GM23338 (cell line): Measurements from ENCODE around the gene FRMD3. TPM values are rescaled to one million over a fixed set of nuclear protein-coding genes. Genes with fewer than 3 reads are reported as not detected.

Experiments
- ATAC-seq: fragments of 200-7000 bp; cut with Tn5 transposase; 3 replicates; pipeline ENCODE4 v1.9.1; 2020
- DNase-seq: peaks from one replicate; pipeline ENCODE4 v3.0.0-alpha.2; 2015; ENCODE audit warnings: low spot score
- H2AFZ ChIP-seq: fragments of 200-600 bp; sonication (generic); 2 replicates; pipeline ENCODE4 v1.8.0; 2016; ENCODE audit warnings: antibody characterized with exemption, mild to moderate bottlenecking, moderate library complexity
- H3F3A ChIP-seq: fragments of 200-600 bp; sonication (generic); replicated peaks from 2 replicates; pipeline ENCODE4 v1.8.0; 2017; ENCODE audit warnings: antibody characterized with exemption, mixed run types, low read depth
- H3K27ac ChIP-seq: fragments of 200-600 bp; sonication (generic); 2 replicates; pipeline ENCODE4 v1.6.1; 2016; ENCODE audit warnings: low read depth
- H3K27me3 ChIP-seq: fragments of 200-600 bp; sonication (generic); 2 replicates; pipeline ENCODE4 v1.8.0; 2016; ENCODE audit warnings: mild to moderate bottlenecking, mixed run types, moderate library complexity; ENCODE audit not compliant: insufficient read depth
- H3K36me3 ChIP-seq: fragments of 200-600 bp; sonication (generic); 2 replicates; pipeline ENCODE4 v1.8.0; 2016; ENCODE audit warnings: mild to moderate bottlenecking; ENCODE audit not compliant: insufficient read depth
- H3K4me1 ChIP-seq: fragments of 200-600 bp; sonication (generic); 2 replicates; pipeline ENCODE4 v1.8.0; 2016; ENCODE audit warnings: mild to moderate bottlenecking, moderate library complexity; ENCODE audit not compliant: insufficient read depth
- H3K4me2 ChIP-seq: fragments of 200-600 bp; sonication (generic); 2 replicates; pipeline ENCODE4 v1.7.1; 2017; ENCODE audit warnings: mixed run types
- H3K4me3 ChIP-seq: fragments of 200-600 bp; sonication (generic); 2 replicates; pipeline ENCODE4 v1.6.1; 2016; ENCODE audit warnings: mixed run types
- H3K79me2 ChIP-seq: fragments of 200-600 bp; sonication (generic); replicated peaks from 2 replicates; pipeline ENCODE4 v1.8.0; 2017; ENCODE audit warnings: mild to moderate bottlenecking; ENCODE audit not compliant: insufficient read depth
- H3K9me2 ChIP-seq: fragments of 200-600 bp; sonication (generic); 2 replicates; pipeline ENCODE4 v1.8.0; 2017; ENCODE audit not compliant: insufficient read depth
- H4K20me1 ChIP-seq: fragments of 200-600 bp; sonication (generic); replicated peaks from 2 replicates; pipeline ENCODE4 v1.8.0; 2017; ENCODE audit warnings: mild to moderate bottlenecking; ENCODE audit not compliant: insufficient read depth
- H3K27ac Mint-ChIP-seq: 2 replicates; pipeline ENCODE4 v1.8.0; 2020; ENCODE audit warnings: inconsistent platforms, mild to moderate bottlenecking, moderate library complexity, mixed read lengths
- H3K27me3 Mint-ChIP-seq: 3 replicates; pipeline ENCODE4 v1.8.0; 2022; ENCODE audit warnings: low read depth, mild to moderate bottlenecking, moderate library complexity, mixed read lengths, inconsistent platforms; ENCODE audit not compliant: insufficient read depth, poor library complexity
- H3K36me3 Mint-ChIP-seq: 3 replicates; pipeline ENCODE4 v1.8.0; 2021; ENCODE audit warnings: low read depth, mild to moderate bottlenecking, inconsistent platforms, moderate library complexity, mixed read lengths
- H3K4me1 Mint-ChIP-seq: 3 replicates; pipeline ENCODE4 v1.8.0; 2020; ENCODE audit warnings: mild to moderate bottlenecking, inconsistent platforms, mixed read lengths
- H3K4me3 Mint-ChIP-seq: 3 replicates; pipeline ENCODE4 v1.8.0; 2021; ENCODE audit warnings: moderate library complexity, mild to moderate bottlenecking, inconsistent platforms, mixed read lengths
- H3K9me3 Mint-ChIP-seq: 3 replicates; pipeline ENCODE4 v1.8.0; 2020; ENCODE audit warnings: moderate library complexity, mild to moderate bottlenecking, inconsistent platforms, mixed read lengths
- EZH2 ChIP-seq: fragments of 200-600 bp; sonication (generic); IDR thresholded peaks from one replicate; pipeline ENCODE4 v1.8.0; 2017; ENCODE audit warnings: antibody characterized with exemption, mild to moderate bottlenecking, low read depth; ENCODE audit not compliant: unreplicated experiment
- NANOG ChIP-seq: IDR thresholded peaks from 2 replicates; pipeline ENCODE4 v1.6.1; 2016; ENCODE audit warnings: antibody characterized with exemption, borderline replicate concordance
- POLR2AphosphoS5 ChIP-seq: IDR thresholded peaks from 2 replicates; pipeline ENCODE4 v1.6.1; 2016; ENCODE audit warnings: antibody characterized with exemption, low read depth
- ZNF331 ChIP-seq: fragments of 250-450 bp; sonication (Bioruptor Pico); IDR thresholded peaks from 2 replicates; pipeline ENCODE4 v1.5.0; 2020; ENCODE audit warnings: low read depth, mild to moderate bottlenecking, moderate library complexity
- polyA plus RNA-seq: library from polyadenylated mRNA; unstranded; fragments of >200 nt; fragmentation: Nextera tagmentation; extraction: Ambion mirVana; gene quantifications from 2 replicates; pipeline ENCODE4 v1.2.1, GENCODE V29; 2016
- total RNA-seq: library from RNA; depleted of rRNA; stranded (reverse); fragments of >200 nt; shearing (Covaris generic); gene quantifications from 2 replicates; pipeline ENCODE4 v1.2.3, GENCODE V29; 2014
- TF ChIP-seq, protein P1 (sequence below): fragments of 250-450 bp; sonication (Bioruptor Pico); IDR thresholded peaks from 2 replicates; pipeline ENCODE4 v1.5.0; 2020; ENCODE audit warnings: mild to moderate bottlenecking, moderate library complexity
- TF ChIP-seq, protein P2 (sequence below), 2 experiments: fragments of 200-600 bp in 1 of 2; sonication (generic) in 1 of 2; conservative IDR thresholded peaks; 2 replicates each; pipeline versions ENCODE4 v1.5.1 to v1.6.1; 2016 to 2017; ENCODE audit warnings: antibody characterized with exemption in 2 of 2, low read depth in 2 of 2, mild to moderate bottlenecking in 2 of 2, moderate library complexity in 1 of 2

FRMD3 gene
- total and polyA plus RNA-seq, 2 experiments from 2014 or later: 0.47 to 1.2 TPM

DNA sequence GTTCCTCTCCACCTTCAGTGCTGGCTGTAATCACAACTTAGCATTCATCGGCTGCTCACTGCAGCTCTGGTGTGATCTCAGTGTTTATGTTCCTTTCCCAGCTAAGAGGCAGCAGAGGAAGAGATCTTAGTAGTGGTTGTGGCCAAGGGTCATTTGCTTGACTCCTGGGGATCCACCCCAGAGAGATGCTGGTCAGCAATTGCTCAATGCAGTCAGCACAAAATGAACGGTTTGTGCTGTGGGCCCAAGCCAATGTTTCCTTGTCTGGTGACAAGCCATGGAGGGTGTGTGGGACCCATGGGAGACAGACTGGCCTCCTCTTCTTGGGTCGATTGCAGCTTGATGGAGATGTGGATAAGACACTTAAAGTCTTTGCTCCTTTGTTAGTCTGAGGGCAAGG lies 16.1 kb upstream of the FRMD3 start (continued):
- TF ChIP-seq EZH2: no peak
- no peak for TF ChIP-seq NANOG
- TF ChIP-seq, protein P1, sequence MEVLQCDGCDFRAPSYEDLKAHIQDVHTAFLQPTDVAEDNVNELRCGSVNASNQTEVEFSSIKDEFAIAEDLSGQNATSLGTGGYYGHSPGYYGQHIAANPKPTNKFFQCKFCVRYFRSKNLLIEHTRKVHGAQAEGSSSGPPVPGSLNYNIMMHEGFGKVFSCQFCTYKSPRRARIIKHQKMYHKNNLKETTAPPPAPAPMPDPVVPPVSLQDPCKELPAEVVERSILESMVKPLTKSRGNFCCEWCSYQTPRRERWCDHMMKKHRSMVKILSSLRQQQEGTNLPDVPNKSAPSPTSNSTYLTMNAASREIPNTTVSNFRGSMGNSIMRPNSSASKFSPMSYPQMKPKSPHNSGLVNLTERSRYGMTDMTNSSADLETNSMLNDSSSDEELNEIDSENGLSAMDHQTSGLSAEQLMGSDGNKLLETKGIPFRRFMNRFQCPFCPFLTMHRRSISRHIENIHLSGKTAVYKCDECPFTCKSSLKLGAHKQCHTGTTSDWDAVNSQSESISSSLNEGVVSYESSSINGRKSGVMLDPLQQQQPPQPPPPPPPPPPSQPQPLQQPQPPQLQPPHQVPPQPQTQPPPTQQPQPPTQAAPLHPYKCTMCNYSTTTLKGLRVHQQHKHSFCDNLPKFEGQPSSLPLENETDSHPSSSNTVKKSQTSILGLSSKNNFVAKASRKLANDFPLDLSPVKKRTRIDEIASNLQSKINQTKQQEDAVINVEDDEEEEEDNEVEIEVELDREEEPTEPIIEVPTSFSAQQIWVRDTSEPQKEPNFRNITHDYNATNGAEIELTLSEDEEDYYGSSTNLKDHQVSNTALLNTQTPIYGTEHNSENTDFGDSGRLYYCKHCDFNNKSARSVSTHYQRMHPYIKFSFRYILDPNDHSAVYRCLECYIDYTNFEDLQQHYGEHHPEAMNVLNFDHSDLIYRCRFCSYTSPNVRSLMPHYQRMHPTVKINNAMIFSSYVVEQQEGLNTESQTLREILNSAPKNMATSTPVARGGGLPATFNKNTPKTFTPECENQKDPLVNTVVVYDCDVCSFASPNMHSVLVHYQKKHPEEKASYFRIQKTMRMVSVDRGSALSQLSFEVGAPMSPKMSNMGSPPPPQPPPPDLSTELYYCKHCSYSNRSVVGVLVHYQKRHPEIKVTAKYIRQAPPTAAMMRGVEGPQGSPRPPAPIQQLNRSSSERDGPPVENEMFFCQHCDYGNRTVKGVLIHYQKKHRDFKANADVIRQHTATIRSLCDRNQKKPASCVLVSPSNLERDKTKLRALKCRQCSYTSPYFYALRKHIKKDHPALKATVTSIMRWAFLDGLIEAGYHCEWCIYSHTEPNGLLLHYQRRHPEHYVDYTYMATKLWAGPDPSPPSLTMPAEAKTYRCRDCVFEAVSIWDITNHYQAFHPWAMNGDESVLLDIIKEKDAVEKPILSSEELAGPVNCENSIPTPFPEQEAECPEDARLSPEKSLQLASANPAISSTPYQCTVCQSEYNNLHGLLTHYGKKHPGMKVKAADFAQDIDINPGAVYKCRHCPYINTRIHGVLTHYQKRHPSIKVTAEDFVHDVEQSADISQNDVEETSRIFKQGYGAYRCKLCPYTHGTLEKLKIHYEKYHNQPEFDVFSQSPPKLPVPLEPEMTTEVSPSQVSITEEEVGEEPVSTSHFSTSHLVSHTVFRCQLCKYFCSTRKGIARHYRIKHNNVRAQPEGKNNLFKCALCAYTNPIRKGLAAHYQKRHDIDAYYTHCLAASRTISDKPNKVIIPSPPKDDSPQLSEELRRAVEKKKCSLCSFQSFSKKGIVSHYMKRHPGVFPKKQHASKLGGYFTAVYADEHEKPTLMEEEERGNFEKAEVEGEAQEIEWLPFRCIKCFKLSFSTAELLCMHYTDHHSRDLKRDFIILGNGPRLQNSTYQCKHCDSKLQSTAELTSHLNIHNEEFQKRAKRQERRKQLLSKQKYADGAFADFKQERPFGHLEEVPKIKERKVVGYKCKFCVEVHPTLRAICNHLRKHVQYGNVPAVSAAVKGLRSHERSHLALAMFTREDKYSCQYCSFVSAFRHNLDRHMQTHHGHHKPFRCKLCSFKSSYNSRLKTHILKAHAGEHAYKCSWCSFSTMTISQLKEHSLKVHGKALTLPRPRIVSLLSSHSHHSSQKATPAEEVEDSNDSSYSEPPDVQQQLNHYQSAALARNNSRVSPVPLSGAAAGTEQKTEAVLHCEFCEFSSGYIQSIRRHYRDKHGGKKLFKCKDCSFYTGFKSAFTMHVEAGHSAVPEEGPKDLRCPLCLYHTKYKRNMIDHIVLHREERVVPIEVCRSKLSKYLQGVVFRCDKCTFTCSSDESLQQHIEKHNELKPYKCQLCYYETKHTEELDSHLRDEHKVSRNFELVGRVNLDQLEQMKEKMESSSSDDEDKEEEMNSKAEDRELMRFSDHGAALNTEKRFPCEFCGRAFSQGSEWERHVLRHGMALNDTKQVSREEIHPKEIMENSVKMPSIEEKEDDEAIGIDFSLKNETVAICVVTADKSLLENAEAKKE (CRISPR knock-in tag): no peak
- TF ChIP-seq POLR2AphosphoS5: no peak

DNA sequence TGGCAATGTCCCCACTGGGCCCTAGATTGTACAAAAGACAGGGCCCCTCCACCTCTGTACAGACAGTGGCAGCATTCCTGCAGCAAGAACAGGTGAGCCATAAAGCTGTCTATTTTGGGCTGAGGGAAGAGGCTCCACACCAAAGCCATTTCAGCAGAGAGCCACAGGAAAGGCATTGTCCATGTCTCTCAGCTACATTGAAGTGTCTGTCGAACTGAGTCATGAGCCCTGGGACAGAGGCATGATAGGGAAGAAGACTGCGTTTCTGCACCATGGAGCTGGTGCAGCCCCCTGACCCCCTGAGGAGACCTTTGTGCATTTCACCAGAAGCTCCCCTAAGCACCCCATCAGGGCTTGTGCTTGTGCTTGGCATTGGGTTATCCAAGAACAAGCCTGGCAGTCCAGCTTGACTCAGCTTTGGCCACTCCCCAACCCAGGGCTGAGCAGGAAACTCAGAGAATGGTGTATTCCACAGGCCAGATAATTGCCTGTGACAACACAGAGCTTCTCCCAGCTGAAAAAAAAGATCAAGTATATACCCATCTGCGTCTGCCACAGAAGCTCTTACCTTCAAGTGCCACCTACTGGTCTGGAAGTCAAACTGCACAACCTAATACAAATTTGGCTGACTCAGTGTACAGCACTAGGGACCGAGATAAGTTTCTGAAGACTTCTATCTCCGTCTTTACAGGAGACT lies 5.9 kb upstream of the FRMD3 start:
- H4K20me1 ChIP-seq: no peaks in the 10 kb centered on the region
- H3K27ac ChIP-seq: no peak overlapping the region
- Mint-ChIP-seq H3K4me1 (peaks cover under 1% of the 10 kb centered on the region; the same call in 1 of the 3 replicates), H3K4me3 (no peak overlapping the region), H3K27ac (no peak overlapping the region), H3K36me3 (no peaks in the 10 kb centered on the region), H3K27me3 (peaks cover 10% of the 10 kb centered on the region), H3K9me3 (peaks cover 4% of the 10 kb centered on the region; the same call in 2 of the 3 replicates)
- H3K4me1 ChIP-seq: peaks cover under 1% of the 10 kb centered on the region; the same call in 1 of the 2 replicates
- no peak overlapping the region for H3K4me3 ChIP-seq
- H3K79me2 ChIP-seq: no peaks in the 10 kb centered on the region
- H3F3A ChIP-seq: no peaks in the 10 kb centered on the region
- no peaks in the 10 kb centered on the region for H3K9me2 ChIP-seq
- no peak for TF ChIP-seq ZNF331 (CRISPR knock-in tag)
- TF ChIP-seq, protein P2, sequence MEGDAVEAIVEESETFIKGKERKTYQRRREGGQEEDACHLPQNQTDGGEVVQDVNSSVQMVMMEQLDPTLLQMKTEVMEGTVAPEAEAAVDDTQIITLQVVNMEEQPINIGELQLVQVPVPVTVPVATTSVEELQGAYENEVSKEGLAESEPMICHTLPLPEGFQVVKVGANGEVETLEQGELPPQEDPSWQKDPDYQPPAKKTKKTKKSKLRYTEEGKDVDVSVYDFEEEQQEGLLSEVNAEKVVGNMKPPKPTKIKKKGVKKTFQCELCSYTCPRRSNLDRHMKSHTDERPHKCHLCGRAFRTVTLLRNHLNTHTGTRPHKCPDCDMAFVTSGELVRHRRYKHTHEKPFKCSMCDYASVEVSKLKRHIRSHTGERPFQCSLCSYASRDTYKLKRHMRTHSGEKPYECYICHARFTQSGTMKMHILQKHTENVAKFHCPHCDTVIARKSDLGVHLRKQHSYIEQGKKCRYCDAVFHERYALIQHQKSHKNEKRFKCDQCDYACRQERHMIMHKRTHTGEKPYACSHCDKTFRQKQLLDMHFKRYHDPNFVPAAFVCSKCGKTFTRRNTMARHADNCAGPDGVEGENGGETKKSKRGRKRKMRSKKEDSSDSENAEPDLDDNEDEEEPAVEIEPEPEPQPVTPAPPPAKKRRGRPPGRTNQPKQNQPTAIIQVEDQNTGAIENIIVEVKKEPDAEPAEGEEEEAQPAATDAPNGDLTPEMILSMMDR (conservative IDR thresholded peaks at IDR 0.05; ENCODE audit: low read depth in 2 of 2): peak; percentile 78 to 88
- peak; percentile 88 for DNase-seq
- ATAC-seq: peak; percentile 97
- no peaks in the 10 kb centered on the region for H3K36me3 ChIP-seq
- H2AFZ ChIP-seq: no peak overlapping the region
- H3K27me3 ChIP-seq: peaks cover 25% of the 10 kb centered on the region
- H3K4me2 ChIP-seq: no peak overlapping the region
